Mesothelial cell of epicardium (in vitro differentiated cells): ENCODE results near the gene TNNT2. TPM values are rescaled to one million over a fixed set of nuclear protein-coding genes. Genes with fewer than 3 reads are reported as not detected.

ENCODE experiments used
- DNase-seq, 2 experiments: peaks; one replicate each; pipeline ENCODE4 v3.0.0; 2021; ENCODE audit warnings: low spot score in 2 of 2; ENCODE audit not compliant: unreplicated experiment in 2 of 2
- H3K27ac Mint-ChIP-seq: 2 replicates; pipeline ENCODE4 v1.8.0; 2021; ENCODE audit warnings: mixed read lengths
- H3K27me3 Mint-ChIP-seq: 2 replicates; pipeline ENCODE4 v1.8.0; 2021; ENCODE audit warnings: low read depth, mixed read lengths
- H3K36me3 Mint-ChIP-seq: 2 replicates; pipeline ENCODE4 v1.8.0; 2021; ENCODE audit warnings: mixed read lengths
- H3K4me1 Mint-ChIP-seq: 2 replicates; pipeline ENCODE4 v1.8.0; 2021; ENCODE audit warnings: mixed read lengths
- H3K4me3 Mint-ChIP-seq: 2 replicates; pipeline ENCODE4 v1.8.0; 2021; ENCODE audit warnings: mild to moderate bottlenecking, moderate library complexity, mixed read lengths
- H3K9me3 Mint-ChIP-seq: 2 replicates; pipeline ENCODE4 v1.8.0; 2021; ENCODE audit warnings: mixed read lengths
- total RNA-seq: library from RNA; stranded (reverse); gene quantifications from 3 replicates; pipeline ENCODE4 v1.2.1, GENCODE V29; 2021
- TF ChIP-seq, protein P1 (sequence below): fragments of 200-600 bp; sonication (generic); IDR thresholded peaks from one replicate; pipeline ENCODE4 v1.5.0; 2021; ENCODE audit warnings: antibody characterized with exemption; ENCODE audit not compliant: unreplicated experiment

Gene TNNT2
- total RNA-seq, 1 donor from 2014 or later, result 37.1 TPM

DNA sequence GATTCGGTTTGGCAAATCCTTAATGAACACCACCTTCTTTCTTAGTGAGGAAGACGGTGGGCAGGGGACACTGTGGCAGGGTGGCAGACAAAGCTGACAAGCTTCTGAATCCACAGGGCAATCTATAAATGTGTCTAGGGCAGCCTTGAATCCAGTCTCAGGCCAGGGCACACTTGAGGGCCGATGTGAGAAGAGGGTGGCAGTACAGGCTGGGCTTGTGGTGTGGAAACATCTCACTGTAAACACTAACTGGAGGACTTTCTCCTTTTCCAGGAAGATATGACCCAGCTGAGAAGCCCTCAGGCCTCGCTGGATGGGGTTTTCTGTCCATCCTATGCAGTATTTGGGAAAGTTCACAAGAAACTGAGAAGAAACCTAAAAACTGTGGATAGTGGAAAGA is 47.7 kb downstream of the TNNT2 start:
- H3K4me1 Mint-ChIP-seq, result no peaks in the 10 kb centered on the region

DNA sequence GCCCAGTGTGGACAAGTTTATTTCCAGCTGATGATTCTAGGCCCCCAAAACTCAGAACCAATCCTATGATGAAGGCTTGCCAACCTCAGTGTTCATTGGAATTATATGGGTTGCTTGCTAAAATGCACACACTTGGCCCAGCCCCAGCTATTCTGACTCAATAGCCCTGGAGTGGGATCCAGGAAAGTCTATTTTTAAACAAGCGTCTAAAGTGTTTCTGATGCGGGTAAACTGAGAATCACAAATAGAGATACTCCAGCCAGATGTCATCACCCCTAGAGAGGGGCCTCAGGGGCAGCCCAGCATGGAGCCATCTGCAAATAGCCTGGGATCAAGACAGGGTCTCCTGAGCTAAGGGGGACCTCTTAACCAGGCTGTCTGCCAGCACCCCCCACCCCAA is 48.2 kb downstream of the TNNT2 start:
- Mint-ChIP-seq H3K9me3 (no peaks in the 10 kb centered on the region), H3K4me1 (no peaks in the 10 kb centered on the region), H3K27ac (no peak overlapping the region), H3K4me3 (no peak overlapping the region), H3K27me3 (peaks cover 16% of the 10 kb centered on the region), H3K36me3 (no peaks in the 10 kb centered on the region)
- no peak for DNase-seq
- TF ChIP-seq, protein P1, sequence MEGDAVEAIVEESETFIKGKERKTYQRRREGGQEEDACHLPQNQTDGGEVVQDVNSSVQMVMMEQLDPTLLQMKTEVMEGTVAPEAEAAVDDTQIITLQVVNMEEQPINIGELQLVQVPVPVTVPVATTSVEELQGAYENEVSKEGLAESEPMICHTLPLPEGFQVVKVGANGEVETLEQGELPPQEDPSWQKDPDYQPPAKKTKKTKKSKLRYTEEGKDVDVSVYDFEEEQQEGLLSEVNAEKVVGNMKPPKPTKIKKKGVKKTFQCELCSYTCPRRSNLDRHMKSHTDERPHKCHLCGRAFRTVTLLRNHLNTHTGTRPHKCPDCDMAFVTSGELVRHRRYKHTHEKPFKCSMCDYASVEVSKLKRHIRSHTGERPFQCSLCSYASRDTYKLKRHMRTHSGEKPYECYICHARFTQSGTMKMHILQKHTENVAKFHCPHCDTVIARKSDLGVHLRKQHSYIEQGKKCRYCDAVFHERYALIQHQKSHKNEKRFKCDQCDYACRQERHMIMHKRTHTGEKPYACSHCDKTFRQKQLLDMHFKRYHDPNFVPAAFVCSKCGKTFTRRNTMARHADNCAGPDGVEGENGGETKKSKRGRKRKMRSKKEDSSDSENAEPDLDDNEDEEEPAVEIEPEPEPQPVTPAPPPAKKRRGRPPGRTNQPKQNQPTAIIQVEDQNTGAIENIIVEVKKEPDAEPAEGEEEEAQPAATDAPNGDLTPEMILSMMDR, result no peak

More for the DNA sequence above, 47.7 kb downstream of the TNNT2 start:
- no peak for DNase-seq
- Mint-ChIP-seq H3K27me3 (peaks cover 14% of the 10 kb centered on the region), H3K27ac (no peak overlapping the region), H3K4me3 (no peak overlapping the region), H3K9me3 (no peaks in the 10 kb centered on the region), H3K36me3 (no peaks in the 10 kb centered on the region)
- TF ChIP-seq, protein P1, result no peak

DNA sequence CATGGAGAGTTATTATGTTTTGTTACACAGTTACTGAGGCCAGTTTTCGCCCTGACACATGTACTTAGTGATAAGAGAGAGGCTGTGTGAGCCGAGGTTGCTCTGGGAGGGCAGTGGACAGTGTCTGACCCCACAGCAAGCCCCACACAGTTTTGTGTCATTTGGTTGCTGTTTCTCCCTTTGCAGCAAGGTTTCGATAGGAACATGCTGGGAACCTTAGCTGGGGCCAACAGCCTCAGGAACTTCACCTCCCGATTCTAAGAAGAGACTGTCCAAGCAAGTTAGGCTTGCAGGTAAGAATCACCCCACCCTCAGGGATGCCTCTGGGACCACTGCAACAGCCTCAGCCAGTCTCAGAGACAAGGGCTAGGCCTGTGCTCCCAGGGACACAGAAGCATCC is 48.9 kb downstream of the TNNT2 start:
- H3K4me3 Mint-ChIP-seq, result no peak overlapping the region
- H3K9me3 Mint-ChIP-seq, result no peaks in the 10 kb centered on the region
- no peak for DNase-seq
- no peak overlapping the region for H3K27ac Mint-ChIP-seq
- peaks cover 17% of the 10 kb centered on the region for H3K27me3 Mint-ChIP-seq
- H3K4me1 Mint-ChIP-seq, result no peaks in the 10 kb centered on the region
- TF ChIP-seq, protein P1, result no peak
- no peaks in the 10 kb centered on the region for H3K36me3 Mint-ChIP-seq

DNA sequence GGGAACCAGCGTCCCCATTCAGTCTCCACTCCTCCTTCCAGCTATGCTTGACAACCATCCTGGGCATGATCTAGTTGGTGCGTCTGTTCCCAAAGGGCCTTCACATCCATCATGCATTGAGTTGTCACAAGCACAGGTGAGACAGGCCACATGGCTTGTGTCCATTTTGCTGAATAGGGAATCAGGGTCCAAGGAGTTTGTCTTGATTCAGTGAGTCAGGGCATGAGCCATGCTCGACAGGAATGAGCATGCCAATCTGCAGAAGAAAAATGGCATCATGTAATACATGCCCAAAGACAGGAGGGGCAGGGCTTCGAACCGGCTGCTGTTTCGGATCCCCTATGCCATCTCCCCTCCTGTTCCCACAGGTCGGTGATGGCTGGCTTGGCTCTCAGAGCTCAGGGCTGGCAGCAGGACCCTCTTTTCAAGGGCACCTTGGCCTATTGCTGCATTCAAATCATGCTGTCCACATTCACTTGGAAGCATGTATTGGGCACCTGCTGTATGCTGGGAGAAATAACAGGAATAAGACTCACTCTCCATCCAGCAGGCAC is 49.7 kb downstream of the TNNT2 start:
- TF ChIP-seq, protein P1, result no peak
- no peaks in the 10 kb centered on the region for H3K9me3 Mint-ChIP-seq
- no peak for DNase-seq
- H3K4me1 Mint-ChIP-seq, result no peaks in the 10 kb centered on the region
- no peak overlapping the region for H3K27ac Mint-ChIP-seq
- no peaks in the 10 kb centered on the region for H3K36me3 Mint-ChIP-seq
- peaks cover 17% of the 10 kb centered on the region for H3K27me3 Mint-ChIP-seq
- H3K4me3 Mint-ChIP-seq, result no peak overlapping the region

DNA sequence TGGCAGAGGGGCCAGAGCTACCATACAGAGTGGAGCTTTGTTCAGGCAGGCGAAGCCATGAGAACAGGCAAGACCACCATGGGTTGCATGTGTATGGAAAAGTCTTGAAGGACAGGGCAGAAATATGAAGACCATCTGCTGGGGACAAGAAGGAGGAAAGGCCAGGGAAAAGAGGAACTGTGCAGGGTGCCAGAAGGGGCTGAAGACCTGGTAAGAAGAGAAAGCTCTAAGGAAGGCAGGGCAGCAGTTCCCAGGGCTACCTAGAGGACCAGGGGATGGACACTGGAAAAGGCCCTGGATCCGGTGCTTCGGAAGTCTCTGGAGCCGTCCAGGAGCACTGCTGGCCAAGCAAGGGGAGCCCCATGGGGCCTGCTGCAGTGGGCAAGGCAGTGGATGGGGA is 50.8 kb downstream of the TNNT2 start:
- H3K27me3 Mint-ChIP-seq, result peaks cover 17% of the 10 kb centered on the region
- H3K27ac Mint-ChIP-seq, result no peak overlapping the region
- no peaks in the 10 kb centered on the region for H3K4me1 Mint-ChIP-seq
- TF ChIP-seq, protein P1, result no peak
- no peak overlapping the region for H3K4me3 Mint-ChIP-seq
- H3K36me3 Mint-ChIP-seq, result no peaks in the 10 kb centered on the region
- H3K9me3 Mint-ChIP-seq, result no peaks in the 10 kb centered on the region
- no peak for DNase-seq

DNA sequence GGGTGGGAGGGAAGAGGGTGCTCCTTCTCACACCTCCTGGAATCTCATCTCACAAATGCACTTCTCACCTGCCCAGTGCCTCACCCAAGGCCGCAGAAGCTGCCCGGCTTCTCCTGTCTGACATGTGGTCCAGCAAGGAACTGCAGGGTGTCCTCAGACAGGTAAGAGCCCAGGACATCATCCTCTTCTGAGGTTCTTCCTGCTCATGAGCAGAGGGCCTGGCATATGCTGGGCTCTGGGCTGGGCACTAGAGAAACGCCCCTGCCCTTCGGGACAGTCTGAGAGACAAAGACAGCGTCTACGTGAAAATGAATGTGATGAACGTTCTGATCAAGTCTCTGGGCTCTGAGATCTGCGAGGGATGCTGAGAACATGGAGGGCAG is 51.8 kb downstream of the TNNT2 start:
- H3K36me3 Mint-ChIP-seq, result no peaks in the 10 kb centered on the region
- H3K27ac Mint-ChIP-seq, result no peak overlapping the region
- H3K27me3 Mint-ChIP-seq, result peaks cover 17% of the 10 kb centered on the region
- H3K9me3 Mint-ChIP-seq, result no peaks in the 10 kb centered on the region
- DNase-seq, result no peak
- no peaks in the 10 kb centered on the region for H3K4me1 Mint-ChIP-seq
- H3K4me3 Mint-ChIP-seq, result no peak overlapping the region
- TF ChIP-seq, protein P1, result no peak
